Amniotic stem cell (primary cell): ENCODE results near the gene TUBB6.

ENCODE experiments used
- DNase-seq: peaks from one replicate; lab custom pipeline; 2025; lab: John Stamatoyannopoulos, UW

TUBB6 gene

DNA sequence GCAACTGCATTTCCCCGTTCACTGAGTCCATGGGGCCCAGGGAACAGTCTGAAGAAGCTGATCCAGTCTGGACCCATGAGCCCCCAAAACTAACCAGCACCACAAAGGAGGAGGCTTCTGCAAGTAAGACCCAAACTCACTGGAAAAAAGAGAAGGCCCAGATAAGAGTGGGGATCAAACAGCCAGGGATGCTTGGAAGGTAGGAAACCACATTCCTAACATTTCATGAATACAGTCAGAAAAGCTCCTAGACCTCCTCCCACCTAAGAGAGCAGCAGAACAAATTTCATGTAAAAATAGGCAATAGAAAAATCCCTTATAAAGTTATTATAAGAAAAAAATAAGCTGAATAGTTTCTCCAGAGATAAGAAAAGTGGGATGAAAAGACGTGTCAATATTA, 30.3 kb downstream of the TUBB6 start:
- DNase-seq: no peak

- no peak for DNase-seq
These were observed 33.1 kb downstream of the TUBB6 start for GRCh38 chr18:12340945-12341660.

DNA sequence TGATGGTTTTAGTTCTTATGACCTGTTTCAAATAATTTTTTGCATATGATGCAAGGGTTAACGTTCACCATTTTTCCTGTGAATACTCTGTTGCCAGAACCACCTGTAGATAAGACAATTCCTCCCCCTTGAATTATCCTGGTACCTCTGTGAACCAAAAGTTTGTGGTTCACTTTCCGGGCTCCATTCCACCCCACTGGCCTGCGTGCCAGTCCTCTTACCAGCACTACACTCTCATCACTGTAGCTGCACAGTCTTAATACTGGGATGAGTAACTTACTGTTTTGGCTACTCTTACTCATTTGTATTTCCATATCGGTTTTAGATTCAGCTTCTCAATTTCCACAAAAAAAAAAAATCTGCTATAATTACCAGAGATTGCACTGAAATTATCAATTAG, 34.6 kb downstream of the TUBB6 start:
- no peak for DNase-seq

- no peak for DNase-seq
These were observed 37.6 kb downstream of the TUBB6 start for GRCh38 chr18:12345491-12346239.

DNA sequence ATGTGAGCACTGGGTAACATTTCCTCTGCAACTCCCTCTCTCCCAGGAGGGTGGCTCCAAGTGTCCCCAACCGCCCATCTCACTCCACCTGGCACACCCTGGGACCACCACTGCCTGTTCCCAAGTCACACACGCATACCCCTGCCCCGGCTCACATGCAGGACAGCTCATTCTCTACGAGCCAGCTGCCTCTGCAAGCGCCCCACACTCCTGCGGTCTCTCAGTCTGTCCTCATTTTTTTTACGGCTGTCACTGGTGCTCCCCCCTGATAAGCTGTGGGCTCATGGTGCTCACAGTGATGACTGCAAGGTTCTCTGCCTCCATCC, 38.2 kb downstream of the TUBB6 start:
- DNase-seq: no peak

- DNase-seq: no peak
These were observed 39.9 kb downstream of the TUBB6 start for GRCh38 chr18:12347895-12348294.

- no peak for DNase-seq
These were observed 44.1 kb downstream of the TUBB6 start for GRCh38 chr18:12352188-12352587.

DNA sequence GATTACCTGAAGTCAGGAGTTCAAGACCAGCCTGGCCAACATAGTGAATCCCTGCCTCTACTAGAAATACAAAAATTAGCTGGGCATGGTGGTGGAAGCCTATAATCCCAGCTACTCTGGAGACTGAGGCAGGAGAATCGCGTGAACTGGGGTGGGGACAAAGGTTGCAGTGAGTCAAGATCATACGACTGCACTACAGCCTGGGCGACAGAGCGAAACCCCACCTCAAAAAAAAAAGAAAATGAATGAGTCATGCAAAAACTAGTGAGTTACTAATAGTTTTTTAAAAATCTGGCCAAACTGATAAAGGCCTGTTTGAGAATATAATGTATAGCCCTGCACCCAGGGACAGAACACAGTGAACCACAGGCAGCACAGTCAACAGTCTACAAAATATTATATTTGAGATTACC, 51.5 kb downstream of the TUBB6 start:
- no peak for DNase-seq

- DNase-seq: no peak
These were observed 53.8 kb downstream of the TUBB6 start for GRCh38 chr18:12361770-12362378.

DNA sequence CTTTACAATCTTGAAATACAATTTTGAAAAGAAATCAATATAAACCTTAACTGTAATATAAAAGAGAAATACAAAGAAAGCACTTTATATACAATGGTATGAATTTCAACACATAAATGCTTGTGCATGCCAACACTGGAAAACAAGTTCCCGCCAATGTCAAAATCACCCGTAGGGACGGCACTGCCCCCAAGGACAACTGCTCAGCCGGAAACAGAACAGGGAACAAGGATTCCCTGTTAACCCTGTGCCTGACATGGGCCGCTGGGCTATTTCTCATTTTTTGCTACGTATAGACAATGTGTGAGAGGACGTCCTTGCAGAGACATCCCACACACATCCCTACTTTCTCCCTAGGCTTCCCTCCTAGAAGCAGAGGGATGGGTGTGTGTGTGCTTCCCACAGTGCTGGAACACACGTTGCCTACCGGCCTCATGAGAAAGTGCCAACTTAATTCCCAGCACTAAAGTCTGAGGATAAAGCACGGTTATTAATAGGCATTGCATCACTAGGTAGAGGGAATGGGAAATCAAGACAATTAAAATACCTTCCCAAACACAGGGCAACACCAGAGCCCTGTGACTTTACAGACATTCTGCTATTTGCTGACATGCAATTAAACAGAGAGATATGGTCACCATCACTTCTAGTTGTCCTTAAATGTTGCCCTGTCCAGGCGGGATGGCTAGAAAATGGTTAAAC, 54.6 kb downstream of the TUBB6 start:
- DNase-seq: no peak

DNA sequence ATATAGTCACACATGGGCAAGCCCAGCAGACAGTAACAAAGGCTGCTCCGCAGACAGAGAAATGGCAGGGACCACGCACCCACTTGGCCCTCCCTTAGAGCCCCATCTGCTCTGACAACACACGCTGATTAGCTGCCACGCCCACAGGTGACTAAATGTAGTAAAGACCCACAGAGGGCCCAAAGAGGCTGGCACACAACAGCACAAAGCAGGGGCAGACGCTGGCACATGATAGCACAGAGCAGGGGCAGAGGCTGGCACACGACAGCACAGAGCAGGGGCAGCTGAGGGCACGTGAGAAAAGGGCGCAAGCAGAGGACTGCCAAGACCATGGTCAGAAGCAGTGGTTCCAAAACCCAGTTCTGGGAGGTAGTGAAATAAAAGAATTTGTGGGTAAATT, 58.3 kb downstream of the TUBB6 start:
- no peak for DNase-seq

DNA sequence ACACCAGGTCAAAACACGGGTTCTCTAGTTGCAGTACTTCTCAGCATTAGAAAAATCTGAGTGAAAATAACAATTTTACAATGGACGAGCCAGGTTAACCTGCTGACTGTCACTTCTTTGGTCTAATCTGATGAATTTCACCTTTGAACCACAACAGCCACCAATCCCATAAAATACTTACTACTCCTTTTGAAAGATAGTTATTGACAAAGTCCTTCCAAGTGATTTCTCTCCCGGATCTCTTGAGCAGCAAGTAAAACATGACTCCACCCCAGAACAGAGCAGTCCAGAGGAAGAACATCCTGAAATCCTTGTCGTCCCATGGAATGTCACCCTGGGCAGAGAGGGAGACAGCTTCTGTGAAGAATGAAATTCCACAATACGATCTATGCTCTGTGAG, 58.7 kb downstream of the TUBB6 start:
- no peak for DNase-seq

- DNase-seq: no peak
These were observed 61.2 kb downstream of the TUBB6 start for GRCh38 chr18:12369211-12369610.

DNA sequence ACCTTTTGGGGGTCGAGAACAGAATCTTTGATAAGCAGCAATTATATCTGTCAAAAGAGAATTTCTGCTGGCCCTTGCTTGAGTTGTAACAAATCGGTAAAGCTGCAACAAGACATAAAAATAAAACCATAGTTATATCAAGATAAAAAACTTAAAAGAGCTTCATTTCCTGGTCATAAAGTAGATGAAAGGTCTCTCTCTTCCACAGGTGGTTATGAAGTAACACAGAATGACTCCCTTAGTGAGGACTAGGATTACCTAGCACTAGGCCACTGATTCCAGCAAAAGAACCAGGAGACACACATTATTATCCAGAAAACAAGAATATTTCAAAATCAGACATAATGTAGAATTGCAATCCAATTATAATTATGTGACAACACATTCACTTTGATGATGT, 63.5 kb downstream of the TUBB6 start:
- DNase-seq: no peak

- DNase-seq: no peak
These were observed 64.4 kb downstream of the TUBB6 start for GRCh38 chr18:12372406-12372805.

DNA sequence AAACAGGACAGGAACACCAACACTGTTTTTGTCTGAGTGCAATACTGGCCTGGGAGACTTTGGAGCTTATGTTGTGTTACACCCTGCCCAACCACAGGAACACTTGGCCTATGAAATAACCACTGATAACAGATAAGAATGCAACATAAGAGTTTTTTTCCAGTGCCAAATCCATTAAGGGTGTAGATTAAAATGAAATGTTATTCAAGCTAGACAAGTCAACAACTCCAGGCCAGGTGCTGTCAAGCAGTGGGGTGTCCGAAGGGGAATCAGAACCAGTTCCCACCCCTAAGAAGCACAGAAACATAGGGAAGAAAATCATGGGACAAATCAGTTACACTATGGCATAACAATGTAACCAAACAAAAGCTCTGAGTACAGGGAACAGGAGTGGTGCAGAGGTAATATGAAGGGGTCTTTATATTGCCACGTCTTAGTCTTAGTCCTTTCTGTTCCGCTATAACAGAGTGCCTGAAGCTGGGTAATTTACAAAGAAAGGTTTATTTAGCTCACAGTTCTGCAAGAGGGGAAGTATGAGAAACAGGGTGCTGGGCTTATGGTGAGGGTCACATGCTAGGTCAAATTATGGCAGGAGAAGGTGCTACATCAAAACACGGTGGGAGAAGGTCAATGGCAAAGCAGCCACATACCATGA, 65.2 kb downstream of the TUBB6 start:
- DNase-seq: no peak

- DNase-seq: no peak
These were observed 65.7 kb downstream of the TUBB6 start for GRCh38 chr18:12373771-12374116.

GRCh38 chr18:12374401-12374800, 66.4 kb downstream of the TUBB6 start:
- DNase-seq: no peak
